Fibroblast of the aortic adventitia (primary cell): ENCODE data around the gene ITPR2. TPM values are rescaled to one million over a fixed set of nuclear protein-coding genes. Genes with fewer than 3 reads are reported as not detected.
"Not testable (repeated sequence)": the region's sequence is repeated elsewhere in the genome, so short reads cannot be mapped to it uniquely, and the experiment has no call there.

Experiments used
- DNase-seq: peaks from one replicate; pipeline ENCODE4 v3.0.0-alpha.2; 2010; ENCODE audit warnings: low read depth
- H3K4me3 ChIP-seq: 2 replicates; pipeline ENCODE4 v1.5.1; 2011; ENCODE audit warnings: low read depth, mild to moderate bottlenecking, control low read depth, low read length, moderate library complexity
- CTCF ChIP-seq: IDR thresholded peaks from 2 replicates; pipeline ENCODE4 v1.5.1; 2011; ENCODE audit warnings: mild to moderate bottlenecking, low read length, control low read depth, inconsistent platforms; ENCODE audit not compliant: insufficient read depth
- total RNA-seq: library from RNA; depleted of rRNA; stranded (reverse); fragments of >200 nt; gene quantifications from 2 replicates; pipeline ENCODE4 v1.2.3, GENCODE V29; 2012; ENCODE audit warnings: low replicate concordance

Gene ITPR2
- total RNA-seq, 1 donor: 15.5 TPM

- no peak for DNase-seq
- TF ChIP-seq CTCF: no peak
Measured at GRCh38 chr12:26730481-26731350, 102.3 kb downstream of the ITPR2 start.

DNA sequence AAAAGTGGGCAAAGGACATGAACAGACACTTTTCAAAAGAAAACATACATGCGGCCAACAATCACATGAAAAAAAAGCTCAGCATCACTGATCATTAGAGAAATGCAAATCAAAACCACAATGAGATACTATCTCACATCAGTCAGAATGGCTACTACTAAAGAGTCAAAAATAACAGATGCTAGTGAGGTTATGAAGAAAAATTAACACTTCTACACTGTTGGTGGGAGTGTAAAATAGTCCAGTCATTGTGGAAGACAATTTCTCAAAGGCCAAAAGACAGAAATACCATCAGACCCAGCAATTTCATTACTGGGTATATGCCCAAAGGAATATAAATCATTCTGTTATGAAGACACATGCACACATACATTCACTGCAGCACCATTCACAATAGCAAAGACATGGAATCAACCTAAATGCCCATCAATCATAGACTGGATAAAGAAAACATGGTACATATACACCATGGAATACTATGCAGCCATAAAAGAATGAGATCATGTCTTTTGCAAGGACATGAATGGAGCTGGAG lies 103.8 kb downstream of the ITPR2 start:
- DNase-seq: not testable (repeated sequence)

More at GRCh38 chr12:26730481-26731350, 102.3 kb downstream of the ITPR2 start:
- H3K4me3 ChIP-seq: no peak overlapping the region

GRCh38 chr12:26728205-26729050 lies 104.6 kb downstream of the ITPR2 start:
- DNase-seq: no peak
- TF ChIP-seq CTCF: no peak
- H3K4me3 ChIP-seq: no peak overlapping the region

More for the DNA sequence above, 103.8 kb downstream of the ITPR2 start:
- H3K4me3 ChIP-seq: not testable (repeated sequence)

- H3K4me3 ChIP-seq: no peak overlapping the region
- no peak for TF ChIP-seq CTCF
- DNase-seq: no peak
Measured at GRCh38 chr12:26727482-26728204, 105.4 kb downstream of the ITPR2 start.

GRCh38 chr12:26726956-26727355 lies 106.0 kb downstream of the ITPR2 start:
- H3K4me3 ChIP-seq: no peak overlapping the region
- no peak for TF ChIP-seq CTCF
- no peak for DNase-seq

DNA sequence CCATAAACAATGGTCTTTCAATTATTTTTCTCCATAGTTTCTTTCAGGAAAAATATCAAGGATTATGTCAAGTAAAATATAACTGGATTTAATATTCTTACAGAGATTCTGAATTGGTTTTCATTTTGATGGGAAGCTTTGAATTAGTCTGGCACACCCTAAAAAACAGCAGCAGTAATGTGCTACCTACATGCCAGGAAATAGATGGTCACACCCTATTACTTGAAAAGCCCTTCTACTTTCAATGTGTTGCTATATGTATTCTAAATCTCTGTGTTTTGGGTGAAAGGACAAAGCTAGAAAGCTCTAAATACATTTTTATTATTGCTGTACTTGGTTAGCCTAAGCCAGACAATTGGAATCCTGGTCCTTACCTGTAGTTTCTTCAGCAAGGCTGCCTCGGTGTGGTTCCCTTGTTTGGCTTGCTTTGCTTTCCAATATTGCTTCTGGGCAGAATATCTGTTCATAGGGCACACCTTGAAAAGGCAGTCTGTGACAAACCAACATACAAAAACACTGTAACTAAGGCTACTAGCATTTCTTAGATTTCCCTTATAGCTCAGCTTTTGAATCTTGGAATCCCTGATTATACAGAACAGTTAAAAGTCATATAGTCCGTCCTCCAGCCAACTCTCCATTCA lies 107.6 kb downstream of the ITPR2 start:
- no peak overlapping the region for H3K4me3 ChIP-seq
- no peak for DNase-seq
- no peak for TF ChIP-seq CTCF
